Duodenal mucosa (tissue), 2 donors: ENCODE measurements around the gene OR4S2.

Experiments
- H3K27ac ChIP-seq: one replicate; pipeline ENCODE4 v1.7.0; 2013; ENCODE audit warnings: low read depth, low read length
- H3K27me3 ChIP-seq, 2 donors: one replicate each; pipeline ENCODE4 v1.7.0; 2013; ENCODE audit warnings: low read length in 2 of 2, control low read depth in 1 of 2; ENCODE audit not compliant: insufficient read depth in 2 of 2, control insufficient read depth in 1 of 2
- H3K36me3 ChIP-seq, 2 donors: one replicate each; pipeline ENCODE4 v1.7.0; 2013; ENCODE audit warnings: low read length in 2 of 2, control low read depth in 1 of 2; ENCODE audit not compliant: insufficient read depth in 2 of 2, control insufficient read depth in 1 of 2
- H3K4me1 ChIP-seq, 2 donors: one replicate each; pipeline ENCODE4 v1.7.0; 2013; ENCODE audit warnings: low read length in 2 of 2, control low read depth in 1 of 2; ENCODE audit not compliant: insufficient read depth in 2 of 2, control insufficient read depth in 1 of 2
- H3K4me3 ChIP-seq, 2 donors: one replicate each; pipeline ENCODE4 v1.7.0; 2013; ENCODE audit warnings: low read length in 2 of 2, low read depth in 1 of 2
- H3K9ac ChIP-seq, 2 donors: one replicate each; pipeline ENCODE4 v1.7.0; 2013; ENCODE audit warnings: low read length in 2 of 2, low read depth in 1 of 2
- H3K9me3 ChIP-seq, 2 donors: one replicate each; pipeline ENCODE4 v1.7.0; 2013; ENCODE audit warnings: low read length in 2 of 2, control low read depth in 1 of 2; ENCODE audit not compliant: control insufficient read depth in 1 of 2

OR4S2 gene

DNA sequence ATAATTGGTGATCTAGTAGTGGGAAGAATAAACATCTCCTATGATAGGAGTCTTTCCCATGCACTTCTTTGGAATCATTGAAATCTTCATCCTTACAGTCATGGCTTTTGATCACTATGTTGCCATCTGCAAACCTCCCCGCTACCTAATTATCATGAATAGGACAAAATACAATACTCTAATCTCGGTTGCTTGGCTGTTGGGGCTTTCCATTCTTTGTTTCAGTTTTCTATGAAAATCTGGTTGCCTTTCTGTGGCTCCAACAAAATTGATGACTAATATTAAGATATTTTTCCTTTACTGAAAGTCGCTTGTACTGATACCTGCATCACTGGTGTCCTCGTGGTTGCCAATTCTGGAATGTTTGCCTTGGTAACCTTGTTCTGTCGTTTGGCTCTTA lies 25.7 kb downstream of the OR4S2 start:
- Histone ChIP-seq H3K27ac (no peak overlapping the region), H3K4me3 (no peak overlapping the region), H3K9me3 (peaks cover 0 to 5% of the 10 kb centered on the region in 2 donors), H3K27me3 (no peaks in the 10 kb centered on the region), H3K9ac (no peak overlapping the region), H3K4me1 (no peaks in the 10 kb centered on the region), H3K36me3 (no peaks in the 10 kb centered on the region)

DNA sequence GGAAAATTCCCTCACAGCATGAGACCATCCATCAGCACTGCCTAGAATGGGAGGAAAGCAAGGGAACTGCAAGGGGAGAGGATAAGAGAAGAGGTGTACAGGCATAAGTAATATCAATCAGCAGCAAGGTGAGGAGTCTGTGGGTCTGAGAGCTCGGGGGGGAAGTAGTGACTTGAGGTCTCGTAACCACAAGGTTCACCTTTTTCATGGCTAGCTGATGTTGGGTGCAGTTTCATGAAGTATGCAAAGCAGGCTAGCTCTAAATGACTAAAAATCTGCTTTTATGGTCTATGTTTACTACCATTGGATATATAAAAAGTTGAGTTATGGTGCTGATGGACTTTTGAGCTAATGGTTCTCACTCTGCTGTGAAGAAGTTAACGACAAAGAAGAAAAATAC lies 49.7 kb downstream of the OR4S2 start:
- Histone ChIP-seq H3K9me3 (peaks cover 9 to 11% of the 10 kb centered on the region in 2 donors), H3K4me3 (no peak overlapping the region), H3K27ac (no peak overlapping the region), H3K9ac (no peak overlapping the region), H3K4me1 (no peaks in the 10 kb centered on the region), H3K36me3 (no peaks in the 10 kb centered on the region), H3K27me3 (no peaks in the 10 kb centered on the region)

DNA sequence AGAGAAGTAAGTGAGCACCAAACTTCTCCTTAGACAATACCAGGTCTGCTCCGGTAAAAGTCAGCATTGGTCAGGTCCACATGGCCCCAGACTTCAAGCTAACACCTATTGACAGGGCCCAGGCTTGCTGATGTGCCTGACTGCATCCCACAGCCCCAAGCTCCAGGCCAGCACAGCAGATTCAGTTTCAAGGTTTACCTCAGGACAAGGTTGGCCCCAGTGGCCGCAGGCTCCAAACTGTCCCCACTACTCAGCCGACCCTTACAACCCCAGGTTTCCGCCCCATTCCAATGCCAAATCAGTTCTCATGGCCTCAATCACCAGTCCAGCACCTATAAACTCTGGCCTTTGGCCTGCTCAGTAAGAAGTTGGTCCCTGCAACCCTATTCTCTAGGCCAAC lies 53.3 kb downstream of the OR4S2 start:
- Histone ChIP-seq H3K27me3 (no peaks in the 10 kb centered on the region), H3K4me3 (no peak overlapping the region), H3K9ac (no peak overlapping the region), H3K27ac (no peak overlapping the region), H3K4me1 (no peaks in the 10 kb centered on the region), H3K9me3 (peaks cover 9 to 11% of the 10 kb centered on the region in 2 donors), H3K36me3 (no peaks in the 10 kb centered on the region)
